ENCODE measurements around the gene MOCOS.

- TF ChIP-seq CTCF (IDR thresholded peaks at IDR 0.05) (no peak), POLR2A (IDR thresholded peaks at IDR 0.05) (no peak), POLR2AphosphoS5 (IDR thresholded peaks at IDR 0.05) (no peak)
These were observed 75.7 kb downstream of the MOCOS start for GRCh38 chr18:36262971-36263370.
